Kidney (tissue), 14 donors: Measurements from ENCODE around the gene GABRR1. TPM values are rescaled to one million over a fixed set of nuclear protein-coding genes. Genes with fewer than 3 reads are reported as not detected.

ENCODE experiments used
- DNase-seq, 5 donors: peaks; one replicate each; pipeline ENCODE4 v3.0.0-alpha.2; 2013 to 2020
- FAIRE-seq: peaks from 2 replicates; lab custom pipeline; 2012; peaks lifted over from hg19 to GRCh38; lab: Jason Lieb, UNC
- H3K27ac ChIP-seq, 2 donors: one replicate each; pipeline ENCODE4 v1.7.0; 2013; ENCODE audit warnings: low read depth in 2 of 2, low read length in 2 of 2, inconsistent platforms in 1 of 2
- H3K27me3 ChIP-seq: one replicate; pipeline ENCODE4 v1.7.1; 2013; ENCODE audit warnings: low read length, inconsistent platforms; ENCODE audit not compliant: control insufficient read depth, insufficient read depth
- H3K36me3 ChIP-seq, 3 donors: one replicate each; pipeline versions ENCODE4 v1.7.0 to v1.7.1; 2013; ENCODE audit warnings: low read length in 3 of 3, control low read depth in 1 of 3, inconsistent platforms in 1 of 3; ENCODE audit not compliant: insufficient read depth in 3 of 3, control insufficient read depth in 2 of 3
- H3K4me1 ChIP-seq, 3 donors: one replicate each; pipeline versions ENCODE4 v1.7.0 to v1.7.1; 2013; ENCODE audit warnings: low read length in 3 of 3, inconsistent platforms in 1 of 3, low read depth in 1 of 3; ENCODE audit not compliant: control insufficient read depth in 2 of 3, insufficient read depth in 2 of 3
- H3K4me3 ChIP-seq, 3 donors: one replicate each; pipeline versions ENCODE4 v1.7.0 to v1.8.1; 2013; ENCODE audit warnings: low read length in 3 of 3, control low read depth in 1 of 3, inconsistent platforms in 1 of 3
- H3K9ac ChIP-seq, 3 donors: one replicate each; pipeline versions ENCODE4 v1.7.0 to v1.7.1; 2013; ENCODE audit warnings: low read length in 3 of 3, control low read depth in 1 of 3, inconsistent platforms in 1 of 3
- H3K9me3 ChIP-seq, 3 donors: one replicate each; pipeline versions ENCODE4 v1.7.0 to v1.7.1; 2013; ENCODE audit warnings: low read length in 3 of 3, control low read depth in 1 of 3, inconsistent platforms in 1 of 3; ENCODE audit not compliant: control insufficient read depth in 2 of 3, insufficient read depth in 1 of 3
- intact Hi-C: fragments of 100-400 bp; cut with DNase I; formaldehyde crosslinking; loops from one replicate; pipeline ENCODE4 v1.11.1; 2022
- polyA plus RNA-seq: library from polyadenylated mRNA; stranded (reverse); fragments of 350-450 nt; fragmentation: Illumina TruSeq; extraction: RNeasy Lipid Tissue Mini Kit (QIAGEN cat#74804); gene quantifications from one replicate; pipeline ENCODE4 v1.2.3, GENCODE V29; 2014; ENCODE audit warnings: low read depth, low replicate concordance; ENCODE audit not compliant: insufficient read depth
- total RNA-seq: library from RNA; stranded (reverse); fragmentation: NEBNext Ultra II Directional; extraction: Animal tissue kit (Norgen Biotek cat#: 25700); gene quantifications from one replicate; pipeline ENCODE4 v1.2.1, GENCODE V29; 2021
- TF ChIP-seq, protein P1 (sequence below): IDR thresholded peaks from 3 replicates; pipeline ENCODE4 v1.5.1; 2012; ENCODE audit warnings: mild to moderate bottlenecking, moderate library complexity, borderline replicate concordance; ENCODE audit not compliant: insufficient read depth; ENCODE audit errors: extremely low read depth
- donor health status: control.
- donor health status: control.
- donor health status: control.
- donor health status: control.
- donor health status: control.
- donor health status: DM: yes; HTN: yes; CAD: no.
- donor health status: Normal renal cell carcinoma (clear cell type).

GABRR1 gene
- total and polyA plus RNA-seq, 2 donors from 2014 or later, result not detected

- Histone ChIP-seq H3K36me3 (no peaks in the 10 kb centered on the region), H3K4me1 (no peaks in the 10 kb centered on the region), H3K9ac (no peak overlapping the region), H3K27ac (no peak overlapping the region), H3K27me3 (no peaks in the 10 kb centered on the region), H3K4me3 (no peak overlapping the region), H3K9me3 (peaks cover 0 to 17% (median under 1%) of the 10 kb centered on the region in 3 donors)
- TF ChIP-seq, protein P1, sequence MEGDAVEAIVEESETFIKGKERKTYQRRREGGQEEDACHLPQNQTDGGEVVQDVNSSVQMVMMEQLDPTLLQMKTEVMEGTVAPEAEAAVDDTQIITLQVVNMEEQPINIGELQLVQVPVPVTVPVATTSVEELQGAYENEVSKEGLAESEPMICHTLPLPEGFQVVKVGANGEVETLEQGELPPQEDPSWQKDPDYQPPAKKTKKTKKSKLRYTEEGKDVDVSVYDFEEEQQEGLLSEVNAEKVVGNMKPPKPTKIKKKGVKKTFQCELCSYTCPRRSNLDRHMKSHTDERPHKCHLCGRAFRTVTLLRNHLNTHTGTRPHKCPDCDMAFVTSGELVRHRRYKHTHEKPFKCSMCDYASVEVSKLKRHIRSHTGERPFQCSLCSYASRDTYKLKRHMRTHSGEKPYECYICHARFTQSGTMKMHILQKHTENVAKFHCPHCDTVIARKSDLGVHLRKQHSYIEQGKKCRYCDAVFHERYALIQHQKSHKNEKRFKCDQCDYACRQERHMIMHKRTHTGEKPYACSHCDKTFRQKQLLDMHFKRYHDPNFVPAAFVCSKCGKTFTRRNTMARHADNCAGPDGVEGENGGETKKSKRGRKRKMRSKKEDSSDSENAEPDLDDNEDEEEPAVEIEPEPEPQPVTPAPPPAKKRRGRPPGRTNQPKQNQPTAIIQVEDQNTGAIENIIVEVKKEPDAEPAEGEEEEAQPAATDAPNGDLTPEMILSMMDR, result no peak
- intact Hi-C loops, result no loop called here
- FAIRE-seq (no peak), DNase-seq (no peak)
Measured at GRCh38 chr6:89190741-89191140, 26.4 kb downstream of the GABRR1 start.

DNA sequence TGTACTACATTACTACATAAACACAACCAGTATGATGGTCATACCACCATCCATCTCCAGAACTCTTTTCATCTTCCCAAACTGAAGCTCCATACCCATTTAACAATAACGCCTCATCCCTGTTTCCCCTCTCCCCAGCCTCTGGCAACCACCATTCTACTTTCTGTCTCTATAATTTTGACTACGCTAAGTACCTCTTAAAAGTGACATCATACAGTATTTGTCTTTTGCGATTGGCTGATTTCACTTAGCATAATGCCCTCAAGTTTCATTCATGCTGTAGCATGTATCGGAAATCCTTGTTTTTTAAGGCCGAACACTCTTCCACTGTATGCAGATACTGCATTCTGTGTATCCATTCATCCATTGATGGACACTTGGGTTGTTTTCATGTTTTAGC, 29.7 kb downstream of the GABRR1 start:
- TF ChIP-seq, protein P1, result no peak
- Histone ChIP-seq H3K4me1 (no peaks in the 10 kb centered on the region), H3K4me3 (no peak overlapping the region), H3K36me3 (no peaks in the 10 kb centered on the region), H3K9ac (no peak overlapping the region), H3K9me3 (no peaks in the 10 kb centered on the region), H3K27ac (no peak overlapping the region), H3K27me3 (no peaks in the 10 kb centered on the region)
- DNase-seq (no peak), FAIRE-seq (no peak)
- intact Hi-C loops, result no loop called here

- Histone ChIP-seq H3K4me3 (no peak overlapping the region), H3K27me3 (no peaks in the 10 kb centered on the region), H3K27ac (no peak overlapping the region), H3K36me3 (no peaks in the 10 kb centered on the region), H3K9me3 (no peaks in the 10 kb centered on the region), H3K9ac (no peak overlapping the region), H3K4me1 (no peaks in the 10 kb centered on the region)
- FAIRE-seq, result no peak
- DNase-seq, result peak in 3 of 5 donors; percentile 11 to 23 (median 21)
- intact Hi-C loops, result no loop called here
- TF ChIP-seq, protein P1, result no peak
Measured at GRCh38 chr6:89186762-89187161, 30.4 kb downstream of the GABRR1 start.

GRCh38 chr6:89184344-89184743, 32.8 kb downstream of the GABRR1 start:
- Histone ChIP-seq H3K4me3 (no peak overlapping the region), H3K36me3 (no peaks in the 10 kb centered on the region), H3K9ac (no peak overlapping the region), H3K4me1 (no peaks in the 10 kb centered on the region), H3K27me3 (no peaks in the 10 kb centered on the region), H3K27ac (no peak overlapping the region), H3K9me3 (no peaks in the 10 kb centered on the region)
- intact Hi-C loops, result no loop called here
- DNase-seq, result no peak
- TF ChIP-seq, protein P1, result no peak
- no peak for FAIRE-seq
